ENCODE data around the gene RFTN1. TPM values are rescaled to one million over a fixed set of nuclear protein-coding genes. Genes with fewer than 3 reads are reported as not detected.

RFTN1 gene
- total and polyA plus RNA-seq, 10 of the 15 experiments (the other 5 are each of a cell fraction or from before 2014, with no cell fraction given): 20.6 to 213 (median 147) TPM

DNA sequence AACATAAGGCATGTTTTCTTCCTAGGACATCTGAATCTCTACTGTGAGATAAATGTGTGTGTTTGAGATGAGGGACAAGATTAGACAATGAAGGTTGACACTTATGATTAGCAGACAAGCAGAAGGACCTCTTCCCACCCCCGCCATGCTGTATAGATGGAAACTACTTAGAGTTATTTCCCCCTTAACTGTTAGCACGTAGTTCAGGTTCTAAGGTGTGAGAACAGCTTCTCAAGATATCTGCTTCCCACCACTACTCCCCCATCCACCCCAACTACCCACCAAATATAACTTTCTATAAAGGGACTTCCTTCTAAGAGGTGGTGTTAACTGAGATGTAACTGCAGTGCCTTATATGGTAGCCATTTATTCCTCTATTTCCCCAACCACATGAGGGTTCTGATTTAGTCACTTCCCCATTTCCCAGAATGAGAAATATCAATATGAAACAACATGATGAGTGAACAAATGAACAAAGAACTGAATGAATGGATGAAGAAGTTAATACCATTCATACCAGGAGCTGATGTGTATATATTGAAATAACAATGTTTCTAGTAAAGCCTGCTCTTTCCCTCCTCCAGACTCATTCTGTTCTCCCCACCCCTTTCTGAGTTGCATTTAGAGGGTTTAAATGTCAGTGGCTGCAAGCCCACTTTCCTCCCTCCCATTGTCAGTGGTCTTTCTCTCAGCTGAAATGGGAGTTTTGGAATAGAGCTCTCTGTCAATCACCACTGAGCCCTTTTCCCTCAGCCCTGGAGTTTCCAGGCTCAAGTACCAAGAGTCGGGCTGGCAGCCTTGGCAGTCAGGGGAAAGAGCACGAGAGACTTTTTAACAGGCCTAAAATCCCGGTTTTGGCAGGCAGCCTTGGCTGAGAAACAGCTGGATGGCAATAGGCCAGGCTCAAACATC is 7.7 kb upstream of the RFTN1 start:
- ChIA-PET SMC1A (ENCODE audit: uncharacterized antibody, unreplicated experiment) (interaction anchor here (0.8 to 3.1 kb wide), 16 partner anchors 9 to 231 kb away, joined by 3 to 19 read pairs (median 4); no protein-coding TSS in a partner anchor), CTCF (interaction anchor here (1.0 to 1.6 kb wide), 7 partner anchors 8 to 253 kb away, joined by 3 to 6 read pairs (median 4); no protein-coding TSS in a partner anchor), POLR2A (interaction anchor here (1.0 to 3.1 kb wide), 4 partner anchors 11 to 37 kb away, joined by 3 to 32 read pairs (median 4); no protein-coding TSS in a partner anchor), RAD21 (ENCODE audit: unreplicated experiment) (interaction anchor here (0.8 to 3.1 kb wide), 17 partner anchors 9 to 273 kb away, joined by 3 to 38 read pairs (median 4); partner anchors contain the start of genes DPH3 and OXNAD1)
- no peak overlapping the region for H3K4me3 ChIP-seq
- peak; percentile 62 for ATAC-seq
- H3K4me1 ChIP-seq (ENCODE audit: control insufficient read depth, insufficient read depth, low read length): peaks cover 58% of the 10 kb centered on the region
- H2AFZ ChIP-seq (ENCODE audit: control insufficient read depth, low read depth, low read length): peak overlapping the region; percentile 15; the same call in 1 of the 2 replicates
- H3K79me2 ChIP-seq (ENCODE audit: control insufficient read depth, insufficient read depth, low read length): peaks cover 11% of the 10 kb centered on the region
- H3K9me3 ChIP-seq (replicated peaks; ENCODE audit: control insufficient read depth, insufficient read depth, low read length): peaks cover 47% of the 10 kb centered on the region
- peak overlapping the region; percentile 94 for H3K27ac ChIP-seq (ENCODE audit: control insufficient read depth, insufficient read depth)
- no peaks in the 10 kb centered on the region for H3K27me3 ChIP-seq (replicated peaks in 1 of 2; ENCODE audit: control insufficient read depth in 2 of 2, insufficient read depth in 2 of 2, low read length in 1 of 2)
- BruUV-seq (replicated peaks): no TSS peak
- H3K36me3 ChIP-seq (ENCODE audit: control insufficient read depth in 2 of 2, insufficient read depth in 2 of 2, low read length in 1 of 2): no peaks in the 10 kb centered on the region
- in situ Hi-C loops (cut with MboI): loop anchor here (25.0 kb wide), 1 partner anchor 1159 kb away; no protein-coding TSS in a partner anchor
- H3K4me2 ChIP-seq (ENCODE audit: control insufficient read depth, insufficient read depth): peak overlapping the region; percentile 68
- FAIRE-seq: peak; percentile 85
- no peaks in the 10 kb centered on the region for H4K20me1 ChIP-seq (ENCODE audit: control insufficient read depth, insufficient read depth)
- no peak for DNase-seq (ENCODE audit: low read depth, low spot score)
- peak overlapping the region; percentile 70 for H3K9ac ChIP-seq (ENCODE audit: control insufficient read depth, insufficient read depth, low read length)
- WGBS (ENCODE audit: insufficient coverage, insufficient replicate concordance, low lambda C conversion rate, missing lambda C conversion rate): 9% methylated on average over 5 of the region's 5 CpGs
- intact Hi-C loops (cut with micrococcal nuclease; ENCODE audit: unreplicated experiment): loop anchor here (1.0 kb wide), 2 partner anchors 9 to 27 kb away; no protein-coding TSS in a partner anchor
- no peak for TF ChIP-seq FOXM1 (IDR thresholded peaks at IDR 0.05; ENCODE audit: low read depth, low read length)
- TF ChIP-seq SMC3 (IDR thresholded peaks at IDR 0.05; ENCODE audit: borderline replicate concordance, low read length): no peak
- no peak for TF ChIP-seq ZNF384 (IDR thresholded peaks at IDR 0.05; ENCODE audit: borderline replicate concordance, low read depth, low read length)
- no peak for TF ChIP-seq ZSCAN29 (IDR thresholded peaks at IDR 0.05)
- TF ChIP-seq YY1 (IDR thresholded peaks at IDR 0.05; ENCODE audit: low read depth, low read length): peak; percentile 78
- no peak for TF ChIP-seq HDAC6 (IDR thresholded peaks at IDR 0.05; ENCODE audit: unreplicated experiment)
- TF ChIP-seq STAT1 (conservative IDR thresholded peaks at IDR 0.05): no peak
- no peak for TF ChIP-seq ZNF274 (IDR thresholded peaks at IDR 0.05; ENCODE audit: insufficient read depth, insufficient read length)
- TF ChIP-seq, protein P1, sequence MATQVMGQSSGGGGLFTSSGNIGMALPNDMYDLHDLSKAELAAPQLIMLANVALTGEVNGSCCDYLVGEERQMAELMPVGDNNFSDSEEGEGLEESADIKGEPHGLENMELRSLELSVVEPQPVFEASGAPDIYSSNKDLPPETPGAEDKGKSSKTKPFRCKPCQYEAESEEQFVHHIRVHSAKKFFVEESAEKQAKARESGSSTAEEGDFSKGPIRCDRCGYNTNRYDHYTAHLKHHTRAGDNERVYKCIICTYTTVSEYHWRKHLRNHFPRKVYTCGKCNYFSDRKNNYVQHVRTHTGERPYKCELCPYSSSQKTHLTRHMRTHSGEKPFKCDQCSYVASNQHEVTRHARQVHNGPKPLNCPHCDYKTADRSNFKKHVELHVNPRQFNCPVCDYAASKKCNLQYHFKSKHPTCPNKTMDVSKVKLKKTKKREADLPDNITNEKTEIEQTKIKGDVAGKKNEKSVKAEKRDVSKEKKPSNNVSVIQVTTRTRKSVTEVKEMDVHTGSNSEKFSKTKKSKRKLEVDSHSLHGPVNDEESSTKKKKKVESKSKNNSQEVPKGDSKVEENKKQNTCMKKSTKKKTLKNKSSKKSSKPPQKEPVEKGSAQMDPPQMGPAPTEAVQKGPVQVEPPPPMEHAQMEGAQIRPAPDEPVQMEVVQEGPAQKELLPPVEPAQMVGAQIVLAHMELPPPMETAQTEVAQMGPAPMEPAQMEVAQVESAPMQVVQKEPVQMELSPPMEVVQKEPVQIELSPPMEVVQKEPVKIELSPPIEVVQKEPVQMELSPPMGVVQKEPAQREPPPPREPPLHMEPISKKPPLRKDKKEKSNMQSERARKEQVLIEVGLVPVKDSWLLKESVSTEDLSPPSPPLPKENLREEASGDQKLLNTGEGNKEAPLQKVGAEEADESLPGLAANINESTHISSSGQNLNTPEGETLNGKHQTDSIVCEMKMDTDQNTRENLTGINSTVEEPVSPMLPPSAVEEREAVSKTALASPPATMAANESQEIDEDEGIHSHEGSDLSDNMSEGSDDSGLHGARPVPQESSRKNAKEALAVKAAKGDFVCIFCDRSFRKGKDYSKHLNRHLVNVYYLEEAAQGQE (IDR thresholded peaks at IDR 0.05; ENCODE audit: low read depth, low read length): no peak
- TF ChIP-seq SUPT20H (IDR thresholded peaks at IDR 0.05; ENCODE audit: borderline replicate concordance, control insufficient read depth, low read depth, low read length): no peak
- TF ChIP-seq, protein P2, sequence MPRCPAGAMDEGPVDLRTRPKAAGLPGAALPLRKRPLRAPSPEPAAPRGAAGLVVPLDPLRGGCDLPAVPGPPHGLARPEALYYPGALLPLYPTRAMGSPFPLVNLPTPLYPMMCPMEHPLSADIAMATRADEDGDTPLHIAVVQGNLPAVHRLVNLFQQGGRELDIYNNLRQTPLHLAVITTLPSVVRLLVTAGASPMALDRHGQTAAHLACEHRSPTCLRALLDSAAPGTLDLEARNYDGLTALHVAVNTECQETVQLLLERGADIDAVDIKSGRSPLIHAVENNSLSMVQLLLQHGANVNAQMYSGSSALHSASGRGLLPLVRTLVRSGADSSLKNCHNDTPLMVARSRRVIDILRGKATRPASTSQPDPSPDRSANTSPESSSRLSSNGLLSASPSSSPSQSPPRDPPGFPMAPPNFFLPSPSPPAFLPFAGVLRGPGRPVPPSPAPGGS (IDR thresholded peaks at IDR 0.05; ENCODE audit: borderline replicate concordance, insufficient read depth, low read depth, low read length, poor library complexity, severe bottlenecking): peak; percentile 93
- TF ChIP-seq, protein P3, sequence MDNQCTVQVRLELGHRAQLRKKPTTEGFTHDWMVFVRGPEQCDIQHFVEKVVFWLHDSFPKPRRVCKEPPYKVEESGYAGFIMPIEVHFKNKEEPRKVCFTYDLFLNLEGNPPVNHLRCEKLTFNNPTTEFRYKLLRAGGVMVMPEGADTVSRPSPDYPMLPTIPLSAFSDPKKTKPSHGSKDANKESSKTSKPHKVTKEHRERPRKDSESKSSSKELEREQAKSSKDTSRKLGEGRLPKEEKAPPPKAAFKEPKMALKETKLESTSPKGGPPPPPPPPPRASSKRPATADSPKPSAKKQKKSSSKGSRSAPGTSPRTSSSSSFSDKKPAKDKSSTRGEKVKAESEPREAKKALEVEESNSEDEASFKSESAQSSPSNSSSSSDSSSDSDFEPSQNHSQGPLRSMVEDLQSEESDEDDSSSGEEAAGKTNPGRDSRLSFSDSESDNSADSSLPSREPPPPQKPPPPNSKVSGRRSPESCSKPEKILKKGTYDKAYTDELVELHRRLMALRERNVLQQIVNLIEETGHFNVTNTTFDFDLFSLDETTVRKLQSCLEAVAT (IDR thresholded peaks at IDR 0.05): peak; percentile 87
- peak; percentile 28; the same call in 1 of the 2 replicates for TF ChIP-seq GATAD2B (conservative IDR thresholded peaks at IDR 0.05; ENCODE audit: low read depth)
- TF ChIP-seq TARDBP (IDR thresholded peaks at IDR 0.05; ENCODE audit: borderline replicate concordance): no peak
- no peak for TF ChIP-seq CBX5 (IDR thresholded peaks at IDR 0.05; ENCODE audit: low read depth)
- TF ChIP-seq EGR1 (IDR thresholded peaks at IDR 0.05; ENCODE audit: borderline replicate concordance in 1 of 2, low read depth in 2 of 2, low read length in 2 of 2): peak in 1 of 2 experiments; percentile 65; a peak in 2 of 3 replicates
